OCI-M1 (cell line): Measurements from ENCODE around the gene COL4A2.

Experiments used
- DNase-seq: peaks from one replicate; lab custom pipeline; 2025; lab: John Stamatoyannopoulos, UW

COL4A2 gene

GRCh38 chr13:110339975-110340550 is 33.0 kb downstream of the COL4A2 start:
- DNase-seq = no peak

GRCh38 chr13:110340812-110341444 is 33.8 kb downstream of the COL4A2 start:
- no peak for DNase-seq

GRCh38 chr13:110341445-110342244 is 34.6 kb downstream of the COL4A2 start:
- DNase-seq = no peak

- DNase-seq = no peak
Measured at GRCh38 chr13:110342474-110342873, 35.4 kb downstream of the COL4A2 start.

- DNase-seq = no peak
Measured at GRCh38 chr13:110343241-110343865, 36.3 kb downstream of the COL4A2 start.

GRCh38 chr13:110344320-110344719 is 37.2 kb downstream of the COL4A2 start:
- DNase-seq = no peak

- DNase-seq = no peak
Measured at GRCh38 chr13:110345266-110345665, 38.2 kb downstream of the COL4A2 start.

GRCh38 chr13:110345701-110346100 is 38.6 kb downstream of the COL4A2 start:
- DNase-seq = no peak

- DNase-seq = no peak
Measured at GRCh38 chr13:110346661-110347067, 39.6 kb downstream of the COL4A2 start.

- DNase-seq = no peak
Measured at GRCh38 chr13:110347088-110347487, 40.0 kb downstream of the COL4A2 start.

- no peak for DNase-seq
Measured at GRCh38 chr13:110347535-110348308, 40.6 kb downstream of the COL4A2 start.

GRCh38 chr13:110348309-110349105 is 41.4 kb downstream of the COL4A2 start:
- DNase-seq = no peak

- DNase-seq = no peak
Measured at GRCh38 chr13:110349239-110349638, 42.2 kb downstream of the COL4A2 start.

- DNase-seq = no peak
Measured at GRCh38 chr13:110350049-110350448, 43.0 kb downstream of the COL4A2 start.

GRCh38 chr13:110350509-110350908 is 43.4 kb downstream of the COL4A2 start:
- DNase-seq = no peak

GRCh38 chr13:110351636-110352420 is 44.7 kb downstream of the COL4A2 start:
- no peak for DNase-seq

GRCh38 chr13:110352735-110353134 is 45.7 kb downstream of the COL4A2 start:
- no peak for DNase-seq

- DNase-seq = no peak
Measured at GRCh38 chr13:110353339-110353977, 46.4 kb downstream of the COL4A2 start.

- no peak for DNase-seq
Measured at GRCh38 chr13:110354123-110354627, 47.1 kb downstream of the COL4A2 start.
